Gastroesophageal sphincter (tissue), 3 donors: ENCODE results near the gene NEDD8.

ENCODE experiments used
- POLR2A ChIP-seq, 2 donors: fragments of 450-650 bp; IDR thresholded peaks; one replicate each; pipeline ENCODE4 v1.6.1; 2017; ENCODE audit warnings: antibody characterized with exemption in 2 of 2, mild to moderate bottlenecking in 2 of 2, moderate library complexity in 1 of 2
- TF ChIP-seq, protein P1 (sequence below), 4 experiments: fragments of 200-600 bp in 2 of 4; fragments of 450-650 bp in 2 of 4; sonication (generic) in 1 of 4; IDR thresholded peaks; one replicate each; pipeline ENCODE4 v1.5.1; 2017 to 2019; ENCODE audit warnings: antibody characterized with exemption in 4 of 4, mild to moderate bottlenecking in 2 of 4, moderate library complexity in 2 of 4

DNA sequence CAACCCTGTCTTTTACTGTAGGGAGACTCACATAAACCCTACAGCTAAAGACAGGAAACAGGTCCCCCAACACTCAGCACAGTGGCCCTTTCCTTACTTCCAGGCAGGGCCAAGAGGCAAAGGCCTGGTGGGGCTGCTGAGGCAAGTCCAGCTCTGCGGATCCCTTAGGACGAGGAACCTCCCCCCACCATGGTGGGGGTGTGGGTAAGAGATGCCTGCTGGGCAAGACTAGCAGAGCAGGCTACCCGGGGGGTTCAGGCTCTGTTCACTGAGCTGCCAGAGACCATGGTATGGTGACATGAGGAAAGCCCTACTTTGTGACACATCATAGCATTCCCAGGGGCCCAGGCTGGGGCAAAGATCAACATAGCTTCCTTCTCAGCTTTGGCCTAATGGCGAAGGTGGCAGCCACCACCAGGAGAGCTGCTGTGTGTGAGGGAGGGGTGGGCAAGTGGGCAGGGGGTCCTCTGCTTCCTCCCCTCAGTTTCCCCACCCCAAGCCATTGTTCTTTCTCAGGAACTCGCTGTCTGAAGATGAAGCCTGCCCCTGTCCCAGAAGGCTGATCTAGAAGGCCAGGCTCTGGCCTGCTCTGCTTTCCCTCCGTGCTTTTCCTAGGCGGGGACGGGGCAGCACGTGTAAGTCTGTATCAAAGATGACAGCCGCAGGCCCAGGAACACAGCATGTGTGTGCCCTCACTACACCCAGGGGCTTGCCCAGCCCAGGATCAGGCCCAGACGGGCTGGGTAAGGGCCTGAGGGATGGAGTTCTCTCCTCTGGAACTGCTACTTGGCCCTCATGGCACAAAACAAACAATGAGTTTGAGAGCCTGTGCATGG is 20.3 kb upstream of the NEDD8 start:
- TF ChIP-seq, protein P1, sequence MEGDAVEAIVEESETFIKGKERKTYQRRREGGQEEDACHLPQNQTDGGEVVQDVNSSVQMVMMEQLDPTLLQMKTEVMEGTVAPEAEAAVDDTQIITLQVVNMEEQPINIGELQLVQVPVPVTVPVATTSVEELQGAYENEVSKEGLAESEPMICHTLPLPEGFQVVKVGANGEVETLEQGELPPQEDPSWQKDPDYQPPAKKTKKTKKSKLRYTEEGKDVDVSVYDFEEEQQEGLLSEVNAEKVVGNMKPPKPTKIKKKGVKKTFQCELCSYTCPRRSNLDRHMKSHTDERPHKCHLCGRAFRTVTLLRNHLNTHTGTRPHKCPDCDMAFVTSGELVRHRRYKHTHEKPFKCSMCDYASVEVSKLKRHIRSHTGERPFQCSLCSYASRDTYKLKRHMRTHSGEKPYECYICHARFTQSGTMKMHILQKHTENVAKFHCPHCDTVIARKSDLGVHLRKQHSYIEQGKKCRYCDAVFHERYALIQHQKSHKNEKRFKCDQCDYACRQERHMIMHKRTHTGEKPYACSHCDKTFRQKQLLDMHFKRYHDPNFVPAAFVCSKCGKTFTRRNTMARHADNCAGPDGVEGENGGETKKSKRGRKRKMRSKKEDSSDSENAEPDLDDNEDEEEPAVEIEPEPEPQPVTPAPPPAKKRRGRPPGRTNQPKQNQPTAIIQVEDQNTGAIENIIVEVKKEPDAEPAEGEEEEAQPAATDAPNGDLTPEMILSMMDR (IDR thresholded peaks at IDR 0.05) = no peak
- TF ChIP-seq POLR2A (IDR thresholded peaks at IDR 0.05) = no peak
